DOHH2 (cell line): ENCODE results near the gene CAMKMT.

ENCODE experiments used
- CTCF ChIP-seq: fragments of 200-600 bp; sonication (generic); IDR thresholded peaks from one replicate; pipeline ENCODE4 v1.5.1; 2014; ENCODE audit warnings: antibody characterized with exemption, mild to moderate bottlenecking, low read depth, low read length; ENCODE audit not compliant: poor library complexity, severe bottlenecking
- EZH2phosphoT487 ChIP-seq: fragments of 200-600 bp; sonication (generic); IDR thresholded peaks from 2 replicates; pipeline ENCODE4 v1.6.1; 2017; ENCODE audit warnings: borderline replicate concordance, mild to moderate bottlenecking, antibody characterized with exemption, low read length, moderate library complexity, mixed read lengths

GRCh38 chr2:44388877-44389276 lies 27.1 kb downstream of the CAMKMT start:
- no peak for TF ChIP-seq CTCF
- no peak for TF ChIP-seq EZH2phosphoT487
